ENCODE results near the gene PAX3. TPM values are rescaled to one million over a fixed set of nuclear protein-coding genes. Genes with fewer than 3 reads are reported as not detected.

Gene PAX3
- total RNA-seq, 2 donors from 2014 or later = not detected

- WGBS = 18% methylated on average over 7 of the region's 7 CpGs
- Histone ChIP-seq H3K4me3 (no peak overlapping the region), H3K27ac (no peak overlapping the region), H3K36me3 (no peaks in the 10 kb centered on the region), H3K27me3 (replicated peaks; ENCODE audit: insufficient read depth) (peaks cover 53% of the 10 kb centered on the region), H3K4me1 (replicated peaks) (no peaks in the 10 kb centered on the region), H3K9me3 (no peaks in the 10 kb centered on the region)
- no peak for DNase-seq (ENCODE audit: low spot score)
- intact Hi-C loops (cut with DNase I) = no loop called here
- TF ChIP-seq, protein P1, sequence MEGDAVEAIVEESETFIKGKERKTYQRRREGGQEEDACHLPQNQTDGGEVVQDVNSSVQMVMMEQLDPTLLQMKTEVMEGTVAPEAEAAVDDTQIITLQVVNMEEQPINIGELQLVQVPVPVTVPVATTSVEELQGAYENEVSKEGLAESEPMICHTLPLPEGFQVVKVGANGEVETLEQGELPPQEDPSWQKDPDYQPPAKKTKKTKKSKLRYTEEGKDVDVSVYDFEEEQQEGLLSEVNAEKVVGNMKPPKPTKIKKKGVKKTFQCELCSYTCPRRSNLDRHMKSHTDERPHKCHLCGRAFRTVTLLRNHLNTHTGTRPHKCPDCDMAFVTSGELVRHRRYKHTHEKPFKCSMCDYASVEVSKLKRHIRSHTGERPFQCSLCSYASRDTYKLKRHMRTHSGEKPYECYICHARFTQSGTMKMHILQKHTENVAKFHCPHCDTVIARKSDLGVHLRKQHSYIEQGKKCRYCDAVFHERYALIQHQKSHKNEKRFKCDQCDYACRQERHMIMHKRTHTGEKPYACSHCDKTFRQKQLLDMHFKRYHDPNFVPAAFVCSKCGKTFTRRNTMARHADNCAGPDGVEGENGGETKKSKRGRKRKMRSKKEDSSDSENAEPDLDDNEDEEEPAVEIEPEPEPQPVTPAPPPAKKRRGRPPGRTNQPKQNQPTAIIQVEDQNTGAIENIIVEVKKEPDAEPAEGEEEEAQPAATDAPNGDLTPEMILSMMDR (IDR thresholded peaks at IDR 0.05) = no peak
- TF ChIP-seq POLR2AphosphoS5 (IDR thresholded peaks at IDR 0.05) (no peak), POLR2A (IDR thresholded peaks at IDR 0.05) (no peak)
These were observed 8.4 kb downstream of the PAX3 start for GRCh38 chr2:222290401-222290735.

DNA sequence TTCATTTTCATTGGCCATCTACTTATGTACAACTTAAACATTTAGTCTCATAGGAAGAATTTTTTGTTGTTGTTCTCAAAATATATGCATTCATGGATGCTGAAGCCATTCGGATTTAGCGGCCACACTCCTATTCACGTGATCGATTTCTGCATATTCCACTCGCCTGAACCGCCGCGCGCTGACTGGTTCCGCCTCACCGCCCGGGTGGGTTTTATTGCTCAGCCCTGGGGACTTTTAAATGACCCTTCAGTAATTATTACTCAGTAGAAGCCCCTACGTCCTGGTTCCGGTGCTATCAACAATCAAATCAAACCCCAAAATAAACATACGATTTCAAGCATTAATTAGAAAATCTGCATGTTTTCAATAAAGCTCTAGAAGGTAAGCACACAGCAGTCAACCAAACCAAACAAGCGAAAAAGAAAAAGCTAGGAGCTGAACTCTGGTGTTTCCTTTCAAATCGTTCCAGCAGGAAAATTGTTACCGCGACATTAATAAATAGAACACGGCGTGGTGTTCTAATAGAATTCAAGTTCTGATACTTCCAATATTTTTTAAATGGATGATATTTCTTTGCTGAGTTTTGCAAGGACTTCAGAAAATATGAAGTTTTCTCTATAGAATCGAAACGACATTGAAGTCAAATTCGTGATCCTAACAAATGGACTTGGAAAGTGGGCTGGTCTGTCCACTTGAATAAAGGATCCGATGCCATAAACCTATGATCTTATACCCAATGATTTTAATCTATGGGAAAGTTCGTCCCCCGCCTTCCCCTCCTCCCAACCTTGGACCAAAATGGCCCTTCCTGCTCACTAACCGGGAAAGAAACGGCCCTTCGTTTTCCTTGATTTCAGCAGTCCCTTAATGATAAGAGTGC lies 9.3 kb downstream of the PAX3 start:
- WGBS = 18% methylated on average over 30 of the region's 30 CpGs
- no peak overlapping the region for H3K4me3 ChIP-seq
- peaks cover 47% of the 10 kb centered on the region for H3K27me3 ChIP-seq (replicated peaks; ENCODE audit: insufficient read depth)
- no peak for TF ChIP-seq POLR2A (IDR thresholded peaks at IDR 0.05)
- TF ChIP-seq, protein P1 (IDR thresholded peaks at IDR 0.05) = no peak
- TF ChIP-seq POLR2AphosphoS5 (IDR thresholded peaks at IDR 0.05) = no peak
- no peaks in the 10 kb centered on the region for H3K4me1 ChIP-seq (replicated peaks)
- H3K9me3 ChIP-seq = no peaks in the 10 kb centered on the region
- H3K27ac ChIP-seq = no peak overlapping the region
- intact Hi-C loops (cut with DNase I) = no loop called here
- DNase-seq (ENCODE audit: low spot score) = no peak
- no peaks in the 10 kb centered on the region for H3K36me3 ChIP-seq

- Histone ChIP-seq H3K36me3 (no peaks in the 10 kb centered on the region), H3K4me1 (replicated peaks) (no peaks in the 10 kb centered on the region), H3K4me3 (no peak overlapping the region), H3K27me3 (replicated peaks; ENCODE audit: insufficient read depth) (peaks cover 40% of the 10 kb centered on the region), H3K27ac (no peak overlapping the region), H3K9me3 (no peaks in the 10 kb centered on the region)
- WGBS = 19% methylated on average over 8 of the region's 8 CpGs
- intact Hi-C loops (cut with DNase I) = no loop called here
- no peak for TF ChIP-seq POLR2AphosphoS5 (IDR thresholded peaks at IDR 0.05)
- TF ChIP-seq, protein P1 (IDR thresholded peaks at IDR 0.05) = no peak
- TF ChIP-seq POLR2A (IDR thresholded peaks at IDR 0.05) = no peak
- DNase-seq (ENCODE audit: low spot score) = no peak
These were observed 10.1 kb downstream of the PAX3 start for GRCh38 chr2:222288590-222289277.

- TF ChIP-seq, protein P1 (IDR thresholded peaks at IDR 0.05) = no peak
- TF ChIP-seq POLR2AphosphoS5 (IDR thresholded peaks at IDR 0.05) = no peak
- intact Hi-C loops (cut with DNase I) = no loop called here
These were observed 10.8 kb downstream of the PAX3 start for GRCh38 chr2:222287862-222288479.

More at GRCh38 chr2:222287862-222288479, 10.8 kb downstream of the PAX3 start:
- Histone ChIP-seq H3K27me3 (replicated peaks; ENCODE audit: insufficient read depth) (peaks cover 44% of the 10 kb centered on the region), H3K9me3 (no peaks in the 10 kb centered on the region), H3K36me3 (no peaks in the 10 kb centered on the region), H3K27ac (no peak overlapping the region), H3K4me3 (no peak overlapping the region), H3K4me1 (replicated peaks) (no peaks in the 10 kb centered on the region)
- no peak for DNase-seq (ENCODE audit: low spot score)
- WGBS = 30% methylated on average over 4 of the region's 4 CpGs

All from prostate gland (tissue), 2 donors.